ENCODE measurements around the gene PDE7B.

DNA sequence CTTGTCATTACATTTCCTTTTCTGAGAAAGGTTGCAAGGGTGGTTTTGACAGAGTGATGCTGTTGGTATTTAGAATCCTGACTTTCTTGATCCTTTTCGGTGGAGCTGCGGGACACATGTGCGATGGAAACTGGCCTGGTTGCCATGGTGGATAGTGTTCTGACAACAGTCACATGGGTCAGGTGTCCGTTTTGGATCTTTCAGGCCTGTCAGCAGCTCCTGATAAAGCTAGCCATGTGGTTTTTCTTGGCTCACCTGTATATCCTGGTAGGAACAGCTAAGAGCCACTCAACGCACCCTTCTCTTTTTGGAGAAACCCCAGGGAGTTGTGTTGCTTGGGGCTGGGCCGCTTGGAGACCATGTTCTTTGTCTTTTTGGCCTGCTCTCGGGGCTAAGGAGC lies 221.2 kb downstream of the PDE7B start:
- TF ChIP-seq, protein P1, sequence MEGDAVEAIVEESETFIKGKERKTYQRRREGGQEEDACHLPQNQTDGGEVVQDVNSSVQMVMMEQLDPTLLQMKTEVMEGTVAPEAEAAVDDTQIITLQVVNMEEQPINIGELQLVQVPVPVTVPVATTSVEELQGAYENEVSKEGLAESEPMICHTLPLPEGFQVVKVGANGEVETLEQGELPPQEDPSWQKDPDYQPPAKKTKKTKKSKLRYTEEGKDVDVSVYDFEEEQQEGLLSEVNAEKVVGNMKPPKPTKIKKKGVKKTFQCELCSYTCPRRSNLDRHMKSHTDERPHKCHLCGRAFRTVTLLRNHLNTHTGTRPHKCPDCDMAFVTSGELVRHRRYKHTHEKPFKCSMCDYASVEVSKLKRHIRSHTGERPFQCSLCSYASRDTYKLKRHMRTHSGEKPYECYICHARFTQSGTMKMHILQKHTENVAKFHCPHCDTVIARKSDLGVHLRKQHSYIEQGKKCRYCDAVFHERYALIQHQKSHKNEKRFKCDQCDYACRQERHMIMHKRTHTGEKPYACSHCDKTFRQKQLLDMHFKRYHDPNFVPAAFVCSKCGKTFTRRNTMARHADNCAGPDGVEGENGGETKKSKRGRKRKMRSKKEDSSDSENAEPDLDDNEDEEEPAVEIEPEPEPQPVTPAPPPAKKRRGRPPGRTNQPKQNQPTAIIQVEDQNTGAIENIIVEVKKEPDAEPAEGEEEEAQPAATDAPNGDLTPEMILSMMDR (IDR thresholded peaks at IDR 0.05; ENCODE audit: low read depth, low read length, missing input control): no peak
- TF ChIP-seq GABPA (IDR thresholded peaks at IDR 0.05 in 1 of 2, conservative IDR thresholded peaks at IDR 0.05 in 1 of 2) (no peak), RAD21 (IDR thresholded peaks at IDR 0.05) (no peak), SP1 (IDR thresholded peaks at IDR 0.05) (no peak), FOXA1 (IDR thresholded peaks at IDR 0.05) (no peak), TAF1 (conservative IDR thresholded peaks at IDR 0.05) (no peak), JUND (IDR thresholded peaks at IDR 0.05) (no peak)
- TF ChIP-seq, protein P2, sequence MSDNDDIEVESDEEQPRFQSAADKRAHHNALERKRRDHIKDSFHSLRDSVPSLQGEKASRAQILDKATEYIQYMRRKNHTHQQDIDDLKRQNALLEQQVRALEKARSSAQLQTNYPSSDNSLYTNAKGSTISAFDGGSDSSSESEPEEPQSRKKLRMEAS (IDR thresholded peaks at IDR 0.05): no peak
